GM12891 (cell line): ENCODE data around the gene C3orf20.

Experiments
- POLR2A ChIP-seq: IDR thresholded peaks from 2 replicates; pipeline ENCODE4 v1.6.1; 2011; ENCODE audit warnings: low read depth, low read length, control low read depth
- POLR2AphosphoS5 ChIP-seq: IDR thresholded peaks from 2 replicates; pipeline ENCODE4 v1.6.1; 2011; ENCODE audit warnings: low read depth, low read length, control low read depth
- TAF1 ChIP-seq: IDR thresholded peaks from 2 replicates; pipeline ENCODE4 v1.6.1; 2011; ENCODE audit warnings: low read depth, low read length, control low read depth

DNA sequence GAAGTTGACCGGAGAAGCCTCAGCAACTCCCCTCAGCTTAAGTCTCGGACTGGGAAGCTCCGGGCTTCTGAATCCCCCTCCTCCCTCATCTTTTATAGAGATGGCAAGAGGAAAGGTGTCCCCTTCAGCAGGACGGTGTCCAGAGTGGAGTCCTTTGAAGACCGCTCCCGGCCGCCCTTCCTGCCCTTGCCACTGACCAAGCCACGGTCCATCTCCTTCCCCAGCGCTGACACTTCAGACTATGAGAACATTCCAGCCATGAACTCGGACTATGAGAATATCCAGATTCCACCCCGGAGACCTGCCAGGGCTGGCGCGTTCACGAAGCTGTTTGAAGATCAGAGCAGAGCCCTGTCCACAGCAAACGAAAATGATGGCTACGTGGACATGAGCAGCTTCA lies 146.2 kb downstream of the C3orf20 start:
- no peak for TF ChIP-seq POLR2A
- no peak for TF ChIP-seq POLR2AphosphoS5
- TF ChIP-seq TAF1 = no peak
